GM18868 (cell line): ENCODE measurements around the gene ITGBL1.

Experiments used
- ATAC-seq: cut with Tn5 transposase; IDR thresholded peaks from one replicate; pipeline ENCODE4 v1.9.1; 2021; ENCODE audit warnings: mild to moderate bottlenecking, moderate library complexity; ENCODE audit not compliant: unreplicated experiment

The ITGBL1 gene

GRCh38 chr13:101552786-101553185 lies 100.3 kb downstream of the ITGBL1 start:
- no peak for ATAC-seq

DNA sequence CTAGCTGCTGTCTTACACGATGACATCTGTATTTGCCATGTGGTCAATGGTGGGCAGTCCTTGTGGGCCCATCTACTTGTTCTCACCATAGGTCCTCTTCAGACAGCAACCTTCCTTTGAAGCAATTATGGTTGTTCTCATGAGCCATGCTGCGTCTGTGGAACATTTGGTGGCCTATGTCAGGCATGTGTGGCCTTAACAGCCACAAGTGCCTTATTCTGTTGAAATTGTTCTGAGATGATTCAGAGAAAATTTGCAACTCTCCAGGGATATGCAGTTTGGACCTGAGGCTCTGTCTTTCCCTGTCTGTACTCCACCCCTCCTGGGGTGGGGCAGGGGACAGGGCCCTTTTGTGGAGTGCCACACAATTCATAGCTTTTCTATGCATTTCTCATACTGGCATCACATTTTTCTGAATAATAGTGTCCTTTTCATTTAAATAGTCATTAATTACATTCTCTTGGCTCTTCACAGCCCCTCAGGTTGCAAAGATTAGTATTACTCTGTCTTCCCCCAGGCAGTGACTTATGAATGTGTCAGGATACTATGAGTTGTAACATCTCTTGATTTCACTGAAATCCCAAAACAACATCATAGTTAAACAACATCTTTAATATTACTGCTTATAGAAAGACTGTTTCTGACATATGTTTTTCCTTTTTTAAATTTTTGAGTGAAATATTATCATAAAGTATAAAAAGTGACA lies 102.1 kb downstream of the ITGBL1 start:
- no peak for ATAC-seq

GRCh38 chr13:101555610-101556009 lies 103.1 kb downstream of the ITGBL1 start:
- ATAC-seq = no peak

GRCh38 chr13:101556676-101557123 lies 104.2 kb downstream of the ITGBL1 start:
- no peak for ATAC-seq

DNA sequence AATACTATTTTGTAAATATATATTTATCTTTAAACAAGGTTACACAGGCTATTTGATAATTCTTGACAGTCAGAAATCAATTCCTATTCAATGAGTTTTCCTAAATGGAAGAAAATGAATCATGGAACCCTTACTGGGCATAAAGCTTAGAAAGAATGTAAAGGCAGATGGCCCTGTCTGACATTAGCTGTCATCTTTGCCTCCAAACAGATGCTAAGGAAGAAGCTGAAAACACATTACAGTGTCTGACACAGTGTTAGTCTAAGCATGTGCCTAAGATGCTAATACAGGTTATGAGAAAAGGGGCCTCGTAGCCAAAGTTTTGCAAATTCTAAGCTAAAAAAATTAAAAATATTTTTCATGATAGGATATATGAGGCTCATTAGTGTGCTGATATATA lies 112.8 kb downstream of the ITGBL1 start:
- ATAC-seq = no peak

DNA sequence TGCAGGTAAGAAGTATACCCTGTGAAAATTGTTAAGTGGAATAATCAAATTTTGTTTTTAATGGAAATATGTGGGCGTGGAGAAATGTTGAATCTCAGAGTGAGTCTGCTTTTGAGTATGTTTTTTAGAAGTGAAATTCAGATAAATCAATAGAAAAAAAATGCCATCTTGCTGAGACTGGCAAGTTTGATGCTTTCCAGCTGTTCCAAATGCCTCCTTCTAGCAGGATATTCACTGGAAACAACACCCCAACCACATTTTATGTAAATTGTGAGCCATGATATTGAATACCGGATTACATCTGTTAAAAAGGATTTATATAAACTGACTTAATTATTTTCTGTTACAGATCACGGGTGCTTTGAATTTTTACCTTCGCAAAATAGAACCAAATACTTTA lies 115.4 kb downstream of the ITGBL1 start:
- no peak for ATAC-seq

DNA sequence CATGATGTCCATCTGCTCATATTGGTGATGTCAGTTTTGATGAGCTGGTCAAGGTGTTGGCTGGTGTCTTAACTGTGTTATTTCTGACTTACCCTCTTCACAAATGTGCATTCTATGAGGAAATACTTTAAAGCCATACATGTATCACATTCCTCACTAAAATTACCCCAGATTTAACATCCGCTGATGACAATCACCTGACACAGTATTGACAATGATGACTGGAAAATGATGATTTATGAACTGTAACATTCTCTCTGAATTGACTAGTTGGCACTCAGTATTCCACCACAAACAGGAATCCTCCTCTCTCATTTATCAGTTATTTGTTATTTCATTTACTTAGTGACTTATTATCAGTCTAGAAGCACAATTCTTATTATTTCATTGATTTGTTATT lies 117.3 kb downstream of the ITGBL1 start:
- ATAC-seq = no peak

- no peak for ATAC-seq
These were observed 117.9 kb downstream of the ITGBL1 start for GRCh38 chr13:101570410-101570809.

DNA sequence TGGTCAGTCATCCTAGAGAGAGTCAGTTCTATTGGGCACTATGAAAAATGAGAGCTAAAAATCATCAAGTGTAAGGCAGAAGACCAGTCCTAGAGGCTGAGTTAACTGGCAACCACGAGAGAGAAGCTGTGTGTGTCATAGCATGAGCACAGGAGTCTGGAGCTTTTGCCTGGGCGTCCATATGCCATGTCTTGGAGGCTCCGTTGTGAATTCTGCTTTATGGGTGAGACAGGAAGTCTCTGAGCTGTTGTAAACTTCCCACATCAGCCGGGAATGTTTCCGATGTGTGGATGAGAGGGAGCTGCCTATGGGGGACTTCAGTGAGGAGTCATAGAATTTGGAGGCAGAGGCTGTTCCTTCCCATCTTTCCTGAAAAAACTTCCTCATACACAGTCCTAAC lies 120.0 kb downstream of the ITGBL1 start:
- no peak for ATAC-seq

GRCh38 chr13:101575581-101575980 lies 123.1 kb downstream of the ITGBL1 start:
- ATAC-seq = no peak

GRCh38 chr13:101576455-101576854 lies 124.0 kb downstream of the ITGBL1 start:
- no peak for ATAC-seq

- ATAC-seq = no peak
These were observed 124.5 kb downstream of the ITGBL1 start for GRCh38 chr13:101576977-101577376.

DNA sequence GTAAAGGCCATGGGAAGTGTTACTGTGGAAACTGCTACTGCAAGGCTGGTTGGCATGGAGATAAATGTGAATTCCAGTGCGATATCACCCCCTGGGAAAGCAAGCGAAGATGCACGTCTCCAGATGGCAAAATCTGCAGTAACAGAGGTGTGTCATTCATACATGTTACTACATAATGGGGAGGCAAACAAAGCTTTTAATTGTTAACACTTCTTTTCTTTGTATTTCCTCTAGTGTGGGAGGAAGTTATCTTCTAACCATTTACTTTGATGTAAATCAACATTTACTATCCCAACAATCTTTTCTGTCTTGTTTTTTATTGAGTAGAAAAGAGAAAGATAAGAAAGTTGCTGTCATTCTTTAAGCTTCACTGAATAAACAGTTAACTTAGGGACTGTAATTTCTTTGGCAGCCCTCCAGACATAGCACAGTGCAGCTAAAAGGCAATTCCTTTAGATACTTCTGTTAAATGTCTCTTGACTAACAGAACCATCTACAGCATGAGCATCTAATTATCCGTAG lies 126.9 kb downstream of the ITGBL1 start:
- no peak for ATAC-seq

DNA sequence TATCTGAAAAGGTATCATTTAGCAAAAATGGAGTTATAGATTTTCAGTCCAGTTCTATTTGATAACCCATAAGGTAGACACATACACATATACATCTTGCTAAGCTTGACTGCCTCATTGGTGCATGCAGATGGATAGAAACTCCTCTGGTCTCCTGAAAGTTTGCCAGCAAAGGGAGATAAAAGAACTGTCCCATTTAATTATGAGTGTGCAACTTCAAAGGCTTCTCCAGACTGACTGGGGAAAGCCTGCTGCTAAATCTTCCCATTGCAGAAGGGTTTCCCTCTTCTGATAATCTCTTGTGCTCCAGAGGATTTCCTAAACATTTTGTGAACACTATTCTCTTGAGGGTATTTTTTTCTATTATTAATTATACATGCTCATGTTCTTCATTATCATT lies 131.9 kb downstream of the ITGBL1 start:
- ATAC-seq = no peak

DNA sequence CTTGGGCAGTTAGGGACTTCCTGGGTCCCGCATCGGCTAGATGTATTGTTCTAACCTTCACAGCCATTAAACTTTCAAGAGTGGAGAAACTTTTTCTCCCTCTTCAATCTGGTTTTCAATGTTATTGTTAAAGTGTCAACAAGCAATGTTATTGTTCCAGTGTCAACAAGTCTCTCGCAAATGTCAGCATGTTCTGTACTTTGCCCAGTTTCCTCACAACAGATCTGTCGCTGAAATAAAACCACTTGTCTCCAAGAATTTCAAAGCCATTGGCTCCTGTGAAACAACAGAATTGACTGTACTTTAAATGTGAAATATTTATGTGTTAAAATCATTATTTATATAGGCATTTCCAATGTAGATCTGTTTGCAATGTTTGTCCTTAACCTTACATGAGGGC lies 138.0 kb downstream of the ITGBL1 start:
- no peak for ATAC-seq

GRCh38 chr13:101594936-101595335 lies 142.5 kb downstream of the ITGBL1 start:
- ATAC-seq = no peak

GRCh38 chr13:101596803-101597202 lies 144.3 kb downstream of the ITGBL1 start:
- no peak for ATAC-seq

DNA sequence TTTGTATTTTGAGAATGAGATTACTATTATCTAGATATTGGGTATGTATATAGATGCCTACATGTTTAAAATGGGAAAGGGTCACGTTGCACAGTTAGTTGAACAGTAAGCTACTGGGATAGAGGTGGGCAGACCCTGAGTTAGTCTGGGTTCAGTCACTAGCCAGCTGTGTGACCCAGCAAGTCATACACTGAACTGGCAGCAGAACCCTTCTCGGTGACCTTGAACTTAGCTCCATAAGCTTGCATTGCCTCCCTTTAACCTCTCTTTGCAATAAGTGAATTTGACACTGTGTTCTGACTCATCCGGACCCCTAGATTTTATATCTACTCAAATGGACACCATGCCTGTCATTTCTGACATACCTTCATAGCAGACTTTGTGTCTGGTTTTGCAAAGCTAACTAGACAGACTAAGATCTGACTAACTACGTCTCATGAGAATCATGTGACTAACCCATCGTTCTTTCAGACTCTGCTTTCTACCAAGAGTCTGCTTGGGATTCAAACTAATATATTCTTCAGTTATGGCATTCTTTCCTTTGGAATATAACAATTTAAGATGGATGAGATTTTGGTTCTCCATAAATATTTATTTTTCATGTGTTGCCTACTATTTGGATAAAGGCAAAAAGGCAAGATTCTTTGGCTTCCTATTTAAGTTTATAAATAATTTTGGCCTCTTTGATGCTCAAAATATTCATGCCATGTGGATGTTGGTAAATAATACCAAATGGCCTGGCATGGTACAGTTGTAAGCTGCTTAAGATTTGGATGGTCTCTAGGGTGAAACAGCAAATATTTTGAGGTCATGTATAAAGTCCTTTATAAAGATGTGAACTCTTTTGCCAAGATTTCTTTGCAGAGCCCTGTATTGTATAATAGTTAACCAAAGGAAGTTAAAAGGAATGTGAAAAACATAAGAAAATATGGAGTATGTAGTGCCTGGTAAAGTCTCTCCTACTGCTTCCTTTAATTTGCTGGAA lies 159.3 kb downstream of the ITGBL1 start:
- ATAC-seq = no peak

GRCh38 chr13:101612735-101613134 lies 160.3 kb downstream of the ITGBL1 start:
- no peak for ATAC-seq

- no peak for ATAC-seq
These were observed 162.0 kb downstream of the ITGBL1 start for GRCh38 chr13:101614491-101614890.

DNA sequence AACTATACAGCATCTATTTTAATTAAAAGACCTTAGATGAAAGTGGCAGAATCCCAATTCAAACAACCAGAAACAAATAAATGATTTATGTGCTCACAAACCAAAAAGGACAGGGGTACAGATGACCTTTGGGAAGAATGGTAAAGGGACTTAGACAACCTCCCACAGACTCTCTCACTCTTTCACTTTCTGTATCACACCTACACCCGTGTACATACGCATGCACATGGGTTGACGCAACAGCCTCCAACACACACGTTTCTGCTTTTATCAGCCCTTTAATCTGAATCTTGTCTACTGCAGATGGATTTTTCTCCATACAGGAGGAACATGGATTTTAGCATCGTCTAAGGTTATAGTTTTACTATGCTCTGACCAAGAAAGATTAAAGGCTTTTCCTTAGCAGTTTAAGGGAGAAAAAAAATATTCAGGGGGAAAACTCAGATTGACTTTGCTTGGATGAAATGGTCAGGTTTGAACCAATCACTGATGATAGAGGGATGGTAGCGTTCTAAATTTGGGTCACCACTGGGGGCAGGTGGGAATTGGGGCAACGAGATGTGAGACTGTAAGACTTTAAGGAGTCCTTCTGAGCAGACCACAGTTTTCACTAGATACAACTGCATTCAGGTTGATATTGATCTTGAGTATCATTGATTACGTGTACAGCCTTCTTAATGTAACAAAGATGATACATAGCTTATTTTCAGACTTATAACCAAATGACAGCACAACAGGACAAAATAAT lies 166.1 kb downstream of the ITGBL1 start:
- ATAC-seq = no peak
